Neural cell (in vitro differentiated cells): ENCODE data around the gene CRYBB2.

ENCODE experiments used
- EP300 ChIP-seq: fragments of 450-650 bp; conservative IDR thresholded peaks from 2 replicates; pipeline ENCODE4 v1.6.1; 2014; ENCODE audit warnings: antibody characterized with exemption, mild to moderate bottlenecking, moderate library complexity; ENCODE audit not compliant: poor library complexity, severe bottlenecking
- EZH2 ChIP-seq: fragments of 200-600, 300-800 bp; shearing (Covaris generic), sonication (generic); IDR thresholded peaks from 2 replicates; pipeline ENCODE4 v1.6.1; 2014; ENCODE audit warnings: antibody characterized with exemption, low read length, borderline replicate concordance, mild to moderate bottlenecking; ENCODE audit not compliant: insufficient read depth, poor library complexity, severe bottlenecking
- POLR2AphosphoS5 ChIP-seq: IDR thresholded peaks from 2 replicates; pipeline ENCODE4 v1.6.1; 2012
- TAF1 ChIP-seq: IDR thresholded peaks from 2 replicates; pipeline ENCODE4 v1.6.1; 2012; ENCODE audit warnings: low read depth
- TF ChIP-seq, protein P1 (sequence below): fragments of 450-650 bp; IDR thresholded peaks from 2 replicates; pipeline ENCODE4 v1.5.1; 2014; ENCODE audit warnings: antibody characterized with exemption, mild to moderate bottlenecking, moderate library complexity; ENCODE audit not compliant: poor library complexity, severe bottlenecking
- TF ChIP-seq, protein P2 (sequence below): IDR thresholded peaks from 2 replicates; pipeline ENCODE4 v1.6.1; 2012; ENCODE audit warnings: borderline replicate concordance

DNA sequence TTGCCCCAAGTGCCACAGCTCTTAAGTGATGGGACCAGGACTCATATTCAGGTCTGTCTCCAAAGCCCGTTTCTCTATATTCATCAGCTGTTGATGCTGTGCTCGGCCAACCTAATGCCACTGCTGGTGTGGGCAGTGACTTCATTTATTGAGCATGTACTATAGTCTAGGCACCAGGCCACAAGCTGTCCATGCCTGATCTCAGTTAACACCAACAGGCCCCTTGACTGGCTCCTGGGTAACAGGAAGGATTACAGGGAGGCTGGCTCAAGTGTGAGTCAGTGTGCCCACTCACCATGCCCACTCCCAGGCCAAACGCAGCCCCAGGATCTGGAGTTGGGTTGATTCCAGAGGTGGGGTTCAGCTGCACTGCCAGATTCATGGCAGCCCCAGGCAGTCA, 8.6 kb upstream of the CRYBB2 start:
- TF ChIP-seq, protein P1, sequence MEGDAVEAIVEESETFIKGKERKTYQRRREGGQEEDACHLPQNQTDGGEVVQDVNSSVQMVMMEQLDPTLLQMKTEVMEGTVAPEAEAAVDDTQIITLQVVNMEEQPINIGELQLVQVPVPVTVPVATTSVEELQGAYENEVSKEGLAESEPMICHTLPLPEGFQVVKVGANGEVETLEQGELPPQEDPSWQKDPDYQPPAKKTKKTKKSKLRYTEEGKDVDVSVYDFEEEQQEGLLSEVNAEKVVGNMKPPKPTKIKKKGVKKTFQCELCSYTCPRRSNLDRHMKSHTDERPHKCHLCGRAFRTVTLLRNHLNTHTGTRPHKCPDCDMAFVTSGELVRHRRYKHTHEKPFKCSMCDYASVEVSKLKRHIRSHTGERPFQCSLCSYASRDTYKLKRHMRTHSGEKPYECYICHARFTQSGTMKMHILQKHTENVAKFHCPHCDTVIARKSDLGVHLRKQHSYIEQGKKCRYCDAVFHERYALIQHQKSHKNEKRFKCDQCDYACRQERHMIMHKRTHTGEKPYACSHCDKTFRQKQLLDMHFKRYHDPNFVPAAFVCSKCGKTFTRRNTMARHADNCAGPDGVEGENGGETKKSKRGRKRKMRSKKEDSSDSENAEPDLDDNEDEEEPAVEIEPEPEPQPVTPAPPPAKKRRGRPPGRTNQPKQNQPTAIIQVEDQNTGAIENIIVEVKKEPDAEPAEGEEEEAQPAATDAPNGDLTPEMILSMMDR: no peak
- TF ChIP-seq, protein P2, sequence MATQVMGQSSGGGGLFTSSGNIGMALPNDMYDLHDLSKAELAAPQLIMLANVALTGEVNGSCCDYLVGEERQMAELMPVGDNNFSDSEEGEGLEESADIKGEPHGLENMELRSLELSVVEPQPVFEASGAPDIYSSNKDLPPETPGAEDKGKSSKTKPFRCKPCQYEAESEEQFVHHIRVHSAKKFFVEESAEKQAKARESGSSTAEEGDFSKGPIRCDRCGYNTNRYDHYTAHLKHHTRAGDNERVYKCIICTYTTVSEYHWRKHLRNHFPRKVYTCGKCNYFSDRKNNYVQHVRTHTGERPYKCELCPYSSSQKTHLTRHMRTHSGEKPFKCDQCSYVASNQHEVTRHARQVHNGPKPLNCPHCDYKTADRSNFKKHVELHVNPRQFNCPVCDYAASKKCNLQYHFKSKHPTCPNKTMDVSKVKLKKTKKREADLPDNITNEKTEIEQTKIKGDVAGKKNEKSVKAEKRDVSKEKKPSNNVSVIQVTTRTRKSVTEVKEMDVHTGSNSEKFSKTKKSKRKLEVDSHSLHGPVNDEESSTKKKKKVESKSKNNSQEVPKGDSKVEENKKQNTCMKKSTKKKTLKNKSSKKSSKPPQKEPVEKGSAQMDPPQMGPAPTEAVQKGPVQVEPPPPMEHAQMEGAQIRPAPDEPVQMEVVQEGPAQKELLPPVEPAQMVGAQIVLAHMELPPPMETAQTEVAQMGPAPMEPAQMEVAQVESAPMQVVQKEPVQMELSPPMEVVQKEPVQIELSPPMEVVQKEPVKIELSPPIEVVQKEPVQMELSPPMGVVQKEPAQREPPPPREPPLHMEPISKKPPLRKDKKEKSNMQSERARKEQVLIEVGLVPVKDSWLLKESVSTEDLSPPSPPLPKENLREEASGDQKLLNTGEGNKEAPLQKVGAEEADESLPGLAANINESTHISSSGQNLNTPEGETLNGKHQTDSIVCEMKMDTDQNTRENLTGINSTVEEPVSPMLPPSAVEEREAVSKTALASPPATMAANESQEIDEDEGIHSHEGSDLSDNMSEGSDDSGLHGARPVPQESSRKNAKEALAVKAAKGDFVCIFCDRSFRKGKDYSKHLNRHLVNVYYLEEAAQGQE: no peak
- TF ChIP-seq EP300: no peak
- no peak for TF ChIP-seq EZH2
- no peak for TF ChIP-seq TAF1
- no peak for TF ChIP-seq POLR2AphosphoS5
